ENCODE data around the gene TRAPPC11. TPM values are rescaled to one million over a fixed set of nuclear protein-coding genes. Genes with fewer than 3 reads are reported as not detected.

Gene TRAPPC11
- polyA plus RNA-seq, 1 of the 3 experiments (the other 2 are of a cell fraction): 18.8 TPM

DNA sequence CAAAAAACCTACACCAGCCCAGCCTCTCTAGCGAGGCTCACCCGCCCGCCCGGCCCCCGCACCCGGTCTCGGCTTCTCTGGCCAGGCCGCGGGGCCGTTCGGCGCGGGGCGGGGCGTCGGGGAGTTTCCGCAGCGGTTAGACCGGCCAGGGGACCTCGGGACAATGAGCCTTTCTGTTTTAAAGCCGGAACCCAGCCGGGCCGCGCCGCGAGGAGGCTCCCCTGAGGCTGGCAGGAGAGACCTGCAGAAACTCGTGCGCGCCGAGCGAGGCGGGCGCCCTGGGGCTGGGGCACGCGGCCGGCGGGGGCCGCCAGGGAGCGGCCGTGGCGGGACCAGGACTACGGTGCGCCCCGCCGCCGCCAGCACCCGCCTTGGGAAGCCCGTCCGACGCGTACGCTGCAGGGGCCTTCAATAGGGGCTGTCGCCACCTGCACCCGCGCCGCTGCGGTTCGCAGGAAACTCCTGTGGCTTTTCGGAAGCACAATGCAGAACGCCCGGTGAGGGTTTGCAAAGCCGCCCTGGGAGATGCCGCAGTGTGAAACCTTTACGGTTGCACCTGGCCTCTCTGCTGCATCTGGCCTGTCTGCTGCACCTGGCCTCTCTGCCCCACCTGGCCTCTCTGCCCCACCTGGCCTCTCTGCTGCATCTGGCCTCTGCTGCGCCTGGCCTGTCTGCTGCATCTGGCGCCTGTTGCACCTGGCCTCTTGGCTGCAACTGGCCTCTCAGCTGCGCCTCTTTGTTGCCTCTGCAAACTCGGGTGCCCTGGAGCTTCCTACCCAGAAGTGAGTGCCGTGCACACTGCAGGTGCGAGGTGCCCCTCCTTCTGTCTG, 63.9 kb downstream of the TRAPPC11 start:
- no peak overlapping the region for H3K9ac ChIP-seq
- no peaks in the 10 kb centered on the region; a peak in 1 of 4 replicates for H3K4me1 ChIP-seq (ENCODE audit: control insufficient read depth in 1 of 2, insufficient read depth in 2 of 2, low read depth in 1 of 2, low read length in 1 of 2)
- H3K36me3 ChIP-seq (replicated peaks in 1 of 2; ENCODE audit: control insufficient read depth in 1 of 2, insufficient read depth in 2 of 2, low read length in 1 of 2): no peaks in the 10 kb centered on the region
- CTCF ChIA-PET: no interaction called here
- POLR2A ChIA-PET: no interaction called here
- H3K27me3 ChIP-seq (ENCODE audit: insufficient read depth): no peaks in the 10 kb centered on the region
- TF ChIP-seq TEAD4 (IDR thresholded peaks at IDR 0.05; ENCODE audit: borderline replicate concordance, insufficient read depth): no peak
- TF ChIP-seq, protein P1, sequence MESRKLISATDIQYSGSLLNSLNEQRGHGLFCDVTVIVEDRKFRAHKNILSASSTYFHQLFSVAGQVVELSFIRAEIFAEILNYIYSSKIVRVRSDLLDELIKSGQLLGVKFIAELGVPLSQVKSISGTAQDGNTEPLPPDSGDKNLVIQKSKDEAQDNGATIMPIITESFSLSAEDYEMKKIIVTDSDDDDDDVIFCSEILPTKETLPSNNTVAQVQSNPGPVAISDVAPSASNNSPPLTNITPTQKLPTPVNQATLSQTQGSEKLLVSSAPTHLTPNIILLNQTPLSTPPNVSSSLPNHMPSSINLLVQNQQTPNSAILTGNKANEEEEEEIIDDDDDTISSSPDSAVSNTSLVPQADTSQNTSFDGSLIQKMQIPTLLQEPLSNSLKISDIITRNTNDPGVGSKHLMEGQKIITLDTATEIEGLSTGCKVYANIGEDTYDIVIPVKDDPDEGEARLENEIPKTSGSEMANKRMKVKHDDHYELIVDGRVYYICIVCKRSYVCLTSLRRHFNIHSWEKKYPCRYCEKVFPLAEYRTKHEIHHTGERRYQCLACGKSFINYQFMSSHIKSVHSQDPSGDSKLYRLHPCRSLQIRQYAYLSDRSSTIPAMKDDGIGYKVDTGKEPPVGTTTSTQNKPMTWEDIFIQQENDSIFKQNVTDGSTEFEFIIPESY (IDR thresholded peaks at IDR 0.05; ENCODE audit: borderline replicate concordance, low read depth): no peak
- TF ChIP-seq, protein P2, sequence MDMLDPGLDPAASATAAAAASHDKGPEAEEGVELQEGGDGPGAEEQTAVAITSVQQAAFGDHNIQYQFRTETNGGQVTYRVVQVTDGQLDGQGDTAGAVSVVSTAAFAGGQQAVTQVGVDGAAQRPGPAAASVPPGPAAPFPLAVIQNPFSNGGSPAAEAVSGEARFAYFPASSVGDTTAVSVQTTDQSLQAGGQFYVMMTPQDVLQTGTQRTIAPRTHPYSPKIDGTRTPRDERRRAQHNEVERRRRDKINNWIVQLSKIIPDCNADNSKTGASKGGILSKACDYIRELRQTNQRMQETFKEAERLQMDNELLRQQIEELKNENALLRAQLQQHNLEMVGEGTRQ (IDR thresholded peaks at IDR 0.05; ENCODE audit: borderline replicate concordance, low read depth, low read length): no peak
- no peak for TF ChIP-seq GATA2 (CRISPR knock-in tag; IDR thresholded peaks at IDR 0.05)
- no peak for TF ChIP-seq MEF2A (IDR thresholded peaks at IDR 0.05; ENCODE audit: borderline replicate concordance, low read depth)
- TF ChIP-seq TAF1 (IDR thresholded peaks at IDR 0.05; ENCODE audit: borderline replicate concordance, low read depth, low read length): no peak
- TF ChIP-seq EP300 (IDR thresholded peaks at IDR 0.05; ENCODE audit: borderline replicate concordance in 1 of 2, low read depth in 1 of 2, low read length in 1 of 2): no peak
- no peak for TF ChIP-seq TCF12 (IDR thresholded peaks at IDR 0.05)
- no peak for TF ChIP-seq NFIC (IDR thresholded peaks at IDR 0.05; ENCODE audit: borderline replicate concordance)
- no peak for TF ChIP-seq USF1 (IDR thresholded peaks at IDR 0.05; ENCODE audit: borderline replicate concordance, low read depth)
- no peak for TF ChIP-seq SMC3 (IDR thresholded peaks at IDR 0.05; ENCODE audit: low read depth, low read length)
- no peak for TF ChIP-seq EZH2phosphoT487 (IDR thresholded peaks at IDR 0.05; ENCODE audit: borderline replicate concordance, low read depth)
- no peak for TF ChIP-seq RFX5 (IDR thresholded peaks at IDR 0.05; ENCODE audit: low read length)
- no peak for TF ChIP-seq ELF1 (IDR thresholded peaks at IDR 0.05)
- TF ChIP-seq, protein P3, sequence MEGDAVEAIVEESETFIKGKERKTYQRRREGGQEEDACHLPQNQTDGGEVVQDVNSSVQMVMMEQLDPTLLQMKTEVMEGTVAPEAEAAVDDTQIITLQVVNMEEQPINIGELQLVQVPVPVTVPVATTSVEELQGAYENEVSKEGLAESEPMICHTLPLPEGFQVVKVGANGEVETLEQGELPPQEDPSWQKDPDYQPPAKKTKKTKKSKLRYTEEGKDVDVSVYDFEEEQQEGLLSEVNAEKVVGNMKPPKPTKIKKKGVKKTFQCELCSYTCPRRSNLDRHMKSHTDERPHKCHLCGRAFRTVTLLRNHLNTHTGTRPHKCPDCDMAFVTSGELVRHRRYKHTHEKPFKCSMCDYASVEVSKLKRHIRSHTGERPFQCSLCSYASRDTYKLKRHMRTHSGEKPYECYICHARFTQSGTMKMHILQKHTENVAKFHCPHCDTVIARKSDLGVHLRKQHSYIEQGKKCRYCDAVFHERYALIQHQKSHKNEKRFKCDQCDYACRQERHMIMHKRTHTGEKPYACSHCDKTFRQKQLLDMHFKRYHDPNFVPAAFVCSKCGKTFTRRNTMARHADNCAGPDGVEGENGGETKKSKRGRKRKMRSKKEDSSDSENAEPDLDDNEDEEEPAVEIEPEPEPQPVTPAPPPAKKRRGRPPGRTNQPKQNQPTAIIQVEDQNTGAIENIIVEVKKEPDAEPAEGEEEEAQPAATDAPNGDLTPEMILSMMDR (IDR thresholded peaks at IDR 0.05): no peak
- no peak for TF ChIP-seq FOXJ3 (CRISPR knock-in tag; IDR thresholded peaks at IDR 0.05)
- H3K9me3 ChIP-seq: no peaks in the 10 kb centered on the region
- WGBS (ENCODE audit: low lambda C conversion rate): 25% methylated on average over 27 of the region's 70 CpGs
- DNase-seq: peak; percentile 85
- no peaks in the 10 kb centered on the region for H3F3A ChIP-seq (replicated peaks; ENCODE audit: insufficient read depth)
- H3K4me3 ChIP-seq (ENCODE audit: low read depth in 2 of 2, low read length in 1 of 2): peak overlapping the region; percentile 45 to 59
- peak overlapping the region; percentile 74; the same call in 1 of the 2 replicates for H2AFZ ChIP-seq (ENCODE audit: low read depth)
- H3K79me2 ChIP-seq (ENCODE audit: insufficient read depth): no peaks in the 10 kb centered on the region
- peak overlapping the region; percentile 71 for H3K4me2 ChIP-seq
- H3K9me2 ChIP-seq: no peaks in the 10 kb centered on the region
- no peaks in the 10 kb centered on the region for H4K20me1 ChIP-seq (ENCODE audit: insufficient read depth)
- H3K27ac ChIP-seq (ENCODE audit: low read depth in 2 of 2, low read length in 1 of 2): no peak overlapping the region
